C4-2B (cell line): ENCODE data around the gene CCNY.

Source experiments
- H3K27ac ChIP-seq: fragments of 450-650 bp; 2 replicates; pipeline ENCODE4 v1.5.1; 2017
- CTCF ChIP-seq: fragments of 450-650 bp; conservative IDR thresholded peaks from 2 replicates; pipeline ENCODE4 v1.5.1; 2017; ENCODE audit warnings: mild to moderate bottlenecking
- ZFX ChIP-seq: fragments of 450-650 bp; IDR thresholded peaks from 2 replicates; pipeline ENCODE4 v1.6.1; 2017

The CCNY gene

GRCh38 chr10:35452847-35453246, 116.5 kb downstream of the CCNY start:
- TF ChIP-seq ZFX (no peak), CTCF (no peak)
- H3K27ac ChIP-seq: no peak overlapping the region

- H3K27ac ChIP-seq: no peak overlapping the region
- TF ChIP-seq ZFX: no peak
Measured at GRCh38 chr10:35453855-35454532, 117.7 kb downstream of the CCNY start.

DNA sequence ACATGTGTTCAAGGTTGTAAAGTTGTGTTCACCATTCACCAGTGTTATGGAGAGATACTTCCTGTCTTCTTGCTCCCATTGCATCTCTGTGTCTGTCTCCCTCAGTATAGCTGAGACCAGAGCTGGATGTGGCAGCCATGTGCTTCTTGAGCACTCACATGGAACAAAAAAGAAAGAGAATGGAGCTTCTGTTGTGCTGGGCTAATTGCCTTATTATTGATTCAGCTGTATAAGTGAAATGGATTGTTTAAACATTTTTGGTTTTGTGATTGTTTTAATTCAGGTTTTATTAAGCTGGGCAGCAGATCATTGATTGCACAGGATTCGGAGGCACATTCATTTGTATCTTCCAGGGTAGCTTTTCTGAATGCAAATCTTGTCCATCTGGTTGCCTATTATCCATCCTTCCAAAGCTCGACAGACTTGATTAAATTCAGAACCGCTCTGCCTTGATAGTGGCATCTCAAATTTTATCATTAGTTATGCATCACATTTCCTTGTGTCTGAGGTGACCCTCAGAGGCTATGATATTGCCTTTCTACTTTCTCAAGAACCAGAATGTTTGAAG, 119.9 kb downstream of the CCNY start:
- no peak overlapping the region for H3K27ac ChIP-seq
- no peak for TF ChIP-seq CTCF
- no peak for TF ChIP-seq ZFX

DNA sequence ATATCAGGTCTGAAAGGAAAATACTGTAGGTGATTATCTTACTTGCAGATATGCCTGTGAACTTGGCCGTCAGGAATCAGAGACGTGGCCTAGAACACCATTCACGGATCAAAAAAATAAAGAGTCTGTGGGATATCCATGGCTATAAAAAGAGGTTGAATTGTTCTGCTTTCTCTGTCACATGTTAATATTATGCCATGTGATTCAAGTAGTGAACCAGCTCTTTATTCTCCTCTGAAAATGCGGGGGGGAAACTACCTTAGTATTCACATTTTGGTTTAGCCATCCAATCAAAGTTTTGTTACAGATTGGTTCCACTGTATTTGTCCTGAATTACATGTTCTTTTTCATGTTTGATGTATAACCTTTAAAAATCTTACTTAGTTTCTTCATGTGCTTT, 120.5 kb downstream of the CCNY start:
- TF ChIP-seq CTCF: no peak
- no peak for TF ChIP-seq ZFX
- H3K27ac ChIP-seq: no peak overlapping the region

GRCh38 chr10:35458500-35459448, 122.5 kb downstream of the CCNY start:
- no peak overlapping the region for H3K27ac ChIP-seq
- TF ChIP-seq CTCF (no peak), ZFX (no peak)

DNA sequence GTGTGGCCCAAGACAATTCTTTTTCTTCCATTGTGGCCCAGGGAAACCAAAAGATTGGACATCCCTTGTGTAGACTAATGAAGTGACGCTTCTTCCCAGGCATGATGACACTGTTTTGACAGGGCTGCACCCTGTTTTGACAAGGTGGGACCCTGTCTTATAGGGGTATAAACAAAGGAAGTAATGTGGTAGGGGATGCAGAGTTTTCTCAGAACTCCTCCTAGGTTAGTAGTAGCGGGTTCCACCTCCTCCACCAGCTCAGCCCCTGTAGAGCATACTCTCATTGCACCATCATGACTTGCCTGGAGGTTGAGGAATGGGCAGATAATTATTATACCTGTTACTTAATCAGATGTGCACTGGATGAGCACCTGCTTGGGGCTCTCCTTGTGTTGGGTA, 123.1 kb downstream of the CCNY start:
- no peak overlapping the region for H3K27ac ChIP-seq
- TF ChIP-seq CTCF (no peak), ZFX (no peak)

- H3K27ac ChIP-seq: no peak overlapping the region
- TF ChIP-seq CTCF (no peak), ZFX (no peak)
Measured at GRCh38 chr10:35460852-35461460, 124.6 kb downstream of the CCNY start.
